Uterus (tissue), 4 donors: ENCODE data around the gene RNF125. TPM values are rescaled to one million over a fixed set of nuclear protein-coding genes. Genes with fewer than 3 reads are reported as not detected.
A peak's percentile ranks its signal among the peaks of the same experiment; 100 is the strongest.

Source experiments
- DNase-seq, 2 donors: peaks; one replicate each; pipeline ENCODE4 v3.0.0-alpha.2; 2019 to 2020
- H3K27ac ChIP-seq, 2 donors: fragments of 200-600 bp; sonication (generic); 1 replicate in 1 of 2; 2 replicates in 1 of 2; pipeline ENCODE4 v1.5.1; 2016 to 2018
- H3K27me3 ChIP-seq, 2 donors: fragments of 200-600 bp; sonication (generic); one replicate each; pipeline ENCODE4 v1.5.1; 2018 to 2019; ENCODE audit warnings: control low read depth in 1 of 2
- H3K36me3 ChIP-seq, 2 donors: fragments of 200-600 bp; sonication (generic); one replicate each; pipeline ENCODE4 v1.5.1; 2019; ENCODE audit warnings: control low read depth in 1 of 2
- H3K4me1 ChIP-seq, 2 donors: fragments of 200-600 bp; sonication (generic); one replicate each; pipeline ENCODE4 v1.5.1; 2018 to 2019; ENCODE audit warnings: control low read depth in 1 of 2
- H3K4me3 ChIP-seq, 2 donors: fragments of 200-600 bp; sonication (generic); 1 replicate in 1 of 2; 2 replicates in 1 of 2; pipeline ENCODE4 v1.5.1; 2018 to 2019; ENCODE audit warnings: mild to moderate bottlenecking in 1 of 2
- H3K9me3 ChIP-seq, 2 donors: fragments of 200-600 bp; sonication (generic); one replicate each; pipeline ENCODE4 v1.5.1; 2019; ENCODE audit warnings: control low read depth in 1 of 2
- CTCF ChIP-seq, 4 experiments: fragments of 200-600 bp in 2 of 4; fragments of 450-650 bp in 2 of 4; sonication (generic) in 2 of 4; IDR thresholded peaks; one replicate each; pipeline ENCODE4 v1.5.1; 2016 to 2019; ENCODE audit warnings: antibody characterized with exemption in 4 of 4, mild to moderate bottlenecking in 2 of 4, moderate library complexity in 1 of 4
- POLR2A ChIP-seq, 2 donors: fragments of 450-650 bp; IDR thresholded peaks; one replicate each; pipeline ENCODE4 v1.6.1; 2016; ENCODE audit warnings: antibody characterized with exemption in 2 of 2, mild to moderate bottlenecking in 1 of 2, moderate library complexity in 1 of 2
- intact Hi-C: fragments of 100-400 bp; cut with DNase I; formaldehyde crosslinking; loops from one replicate; pipeline ENCODE4 v1.15.1; 2023; ENCODE audit warnings: low total_unique reads
- total RNA-seq, 4 donors: library from RNA; depleted of rRNA in 3 of 4; stranded (reverse); fragments of >200 nt in 3 of 4; gene quantifications; one replicate each; pipeline versions ENCODE4 v1.1.0 to v1.2.4, GENCODE V29; 2014 to 2023
- donor health status: DM: yes; HTN: yes; CAD: no.

Gene RNF125
- total RNA-seq, 4 donors from 2014 or later: 1.5 to 16.2 (median 5.3) TPM

- TF ChIP-seq POLR2A (IDR thresholded peaks at IDR 0.05): no peak
- TF ChIP-seq CTCF (IDR thresholded peaks at IDR 0.05): no peak
- intact Hi-C loops: no loop called here
- Histone ChIP-seq H3K27me3 (no peaks in the 10 kb centered on the region), H3K4me1 (no peaks in the 10 kb centered on the region), H3K27ac (peak overlapping the region; percentile 99), H3K4me3 (peak overlapping the region; percentile 82 to 88), H3K9me3 (no peaks in the 10 kb centered on the region), H3K36me3 (no peaks in the 10 kb centered on the region)
- DNase-seq: no peak
These were observed 72.7 kb downstream of the RNF125 start for GRCh38 chr18:32091325-32091723.

GRCh38 chr18:32091724-32092421 is 73.2 kb downstream of the RNF125 start, which contains the start of gene RNF138:
Gene RNF138, plus strand, starts transcription at chr18:32091874. Its CDS starts 903 bp downstream, at chr18:32092777.
- TF ChIP-seq POLR2A (IDR thresholded peaks at IDR 0.05): peak in 1 of 2 donors; percentile 63
- TF ChIP-seq CTCF (IDR thresholded peaks at IDR 0.05): peak in 1 of 4 experiments; percentile 12
- peak; percentile 84 to 86 for DNase-seq
- no peaks in the 10 kb centered on the region for H3K36me3 ChIP-seq
- no peaks in the 10 kb centered on the region for H3K9me3 ChIP-seq
- intact Hi-C loops: no loop called here
- peak within 1 kb of the TSS; percentile 82 to 88 for H3K4me3 ChIP-seq
- H3K27ac ChIP-seq: peak within 1 kb of the TSS; percentile 99
- H3K4me1 ChIP-seq: no peaks in the 10 kb centered on the region
- no peaks in the 10 kb centered on the region for H3K27me3 ChIP-seq

- Histone ChIP-seq H3K27ac (peak overlapping the region; percentile 99), H3K4me1 (no peaks in the 10 kb centered on the region), H3K36me3 (no peaks in the 10 kb centered on the region), H3K9me3 (no peaks in the 10 kb centered on the region), H3K27me3 (no peaks in the 10 kb centered on the region), H3K4me3 (peak overlapping the region; percentile 82 to 88)
- peak; percentile 99 to 100 for DNase-seq
- intact Hi-C loops: no loop called here
- peak in 1 of 4 experiments; percentile 3 for TF ChIP-seq CTCF (IDR thresholded peaks at IDR 0.05)
- peak; percentile 61 to 71 for TF ChIP-seq POLR2A (IDR thresholded peaks at IDR 0.05)
These were observed 73.9 kb downstream of the RNF125 start for GRCh38 chr18:32092422-32093101.

GRCh38 chr18:32093102-32093511 is 74.5 kb downstream of the RNF125 start:
- intact Hi-C loops: no loop called here
- DNase-seq: peak; percentile 36 to 44
- Histone ChIP-seq H3K36me3 (no peaks in the 10 kb centered on the region), H3K4me1 (no peaks in the 10 kb centered on the region), H3K27ac (peak overlapping the region; percentile 99), H3K4me3 (peak overlapping the region; percentile 78 to 82), H3K9me3 (no peaks in the 10 kb centered on the region), H3K27me3 (no peaks in the 10 kb centered on the region)
- TF ChIP-seq POLR2A (IDR thresholded peaks at IDR 0.05): no peak
- peak in 1 of 4 experiments; percentile 4 for TF ChIP-seq CTCF (IDR thresholded peaks at IDR 0.05)

- TF ChIP-seq POLR2A (IDR thresholded peaks at IDR 0.05) (no peak), CTCF (IDR thresholded peaks at IDR 0.05) (no peak)
- intact Hi-C loops: no loop called here
- Histone ChIP-seq H3K4me3 (peak overlapping the region; percentile 78 to 82), H3K27ac (peak overlapping the region; percentile 99), H3K27me3 (no peaks in the 10 kb centered on the region), H3K36me3 (no peaks in the 10 kb centered on the region), H3K4me1 (no peaks in the 10 kb centered on the region), H3K9me3 (no peaks in the 10 kb centered on the region)
- no peak for DNase-seq
These were observed 74.9 kb downstream of the RNF125 start for GRCh38 chr18:32093523-32093922.
